Natural killer cell (primary cell): ENCODE data around the gene PDHX. TPM values are rescaled to one million over a fixed set of nuclear protein-coding genes. Genes with fewer than 3 reads are reported as not detected.

Experiments
- ATAC-seq, 3 donors: fragments of 150-1000 bp in 2 of 3; fragments of 200-7000 bp in 1 of 3; cut with Tn5 transposase; 1 replicate in 1 of 3; 2 replicates in 2 of 3; pipeline ENCODE4 v1.10.0; 2021; ENCODE audit warnings: mild to moderate bottlenecking in 2 of 3, moderate library complexity in 2 of 3
- DNase-seq, 2 donors: peaks; one replicate each; pipeline versions ENCODE4 v3.0.0 to v3.0.0-alpha.2; 2013 to 2021; ENCODE audit warnings: mixed read lengths in 1 of 2
- H3K27ac ChIP-seq: one replicate; pipeline ENCODE4 v1.5.1; 2013; ENCODE audit warnings: mild to moderate bottlenecking, low read length
- H3K27me3 ChIP-seq: one replicate; pipeline ENCODE4 v1.6.1; 2013; ENCODE audit warnings: low read length; ENCODE audit not compliant: control insufficient read depth, insufficient read depth
- H3K36me3 ChIP-seq: one replicate; pipeline ENCODE4 v1.6.1; 2013; ENCODE audit warnings: low read length; ENCODE audit not compliant: control insufficient read depth, insufficient read depth
- H3K4me1 ChIP-seq: one replicate; pipeline ENCODE4 v1.6.1; 2013; ENCODE audit warnings: low read length; ENCODE audit not compliant: control insufficient read depth, insufficient read depth
- H3K4me3 ChIP-seq: one replicate; pipeline ENCODE4 v1.5.1; 2013; ENCODE audit warnings: low read length
- H3K9me3 ChIP-seq: one replicate; pipeline ENCODE4 v1.6.1; 2013; ENCODE audit warnings: low read length; ENCODE audit not compliant: control insufficient read depth, insufficient read depth
- H3K27ac Mint-ChIP-seq, 2 donors: one replicate each; pipeline ENCODE4 v1.8.0; 2022; ENCODE audit warnings: mild to moderate bottlenecking in 2 of 2, mixed read lengths in 2 of 2, moderate library complexity in 1 of 2
- H3K27me3 Mint-ChIP-seq, 2 donors: one replicate each; pipeline ENCODE4 v1.8.0; 2022; ENCODE audit warnings: low read depth in 2 of 2, mixed read lengths in 2 of 2
- H3K36me3 Mint-ChIP-seq: one replicate; pipeline ENCODE4 v1.8.0; 2022; ENCODE audit warnings: mixed read lengths
- H3K4me1 Mint-ChIP-seq, 2 donors: one replicate each; pipeline ENCODE4 v1.8.0; 2022; ENCODE audit warnings: mixed read lengths in 2 of 2
- H3K4me3 Mint-ChIP-seq: one replicate; pipeline ENCODE4 v1.8.0; 2022; ENCODE audit warnings: mild to moderate bottlenecking, moderate library complexity, mixed read lengths
- H3K9me3 Mint-ChIP-seq, 2 donors: one replicate each; pipeline ENCODE4 v1.8.0; 2022; ENCODE audit warnings: mixed read lengths in 2 of 2
- WGBS: methylation state at CpG from one replicate; pipeline ENCODE4 v1.1.7; 2013; ENCODE audit warnings: missing lambda C conversion rate; ENCODE audit not compliant: insufficient coverage; 5-methylcytosine and 5-hydroxymethylcytosine counted together
- intact Hi-C: fragments of 100-400 bp; cut with micrococcal nuclease; formaldehyde crosslinking; loops from one replicate; pipeline ENCODE4 v1.14.2; 2022
- total RNA-seq, 4 donors: library from RNA; stranded (reverse); fragments of 120-200 nt in 1 of 4; gene quantifications; one replicate each; pipeline versions ENCODE4 v1.2.3 to v1.2.4, GENCODE V29; 2013 to 2022
- TF ChIP-seq, protein P1 (sequence below): fragments of 200-600 bp; IDR thresholded peaks from one replicate; pipeline ENCODE4 v1.8.0; 2022; ENCODE audit warnings: antibody characterized with exemption

Gene PDHX
- total RNA-seq, 3 donors from 2014 or later (not counting 1 experiment from before 2014, with no cell fraction given), result 18.3 to 27.1 (median 20.9) TPM

DNA sequence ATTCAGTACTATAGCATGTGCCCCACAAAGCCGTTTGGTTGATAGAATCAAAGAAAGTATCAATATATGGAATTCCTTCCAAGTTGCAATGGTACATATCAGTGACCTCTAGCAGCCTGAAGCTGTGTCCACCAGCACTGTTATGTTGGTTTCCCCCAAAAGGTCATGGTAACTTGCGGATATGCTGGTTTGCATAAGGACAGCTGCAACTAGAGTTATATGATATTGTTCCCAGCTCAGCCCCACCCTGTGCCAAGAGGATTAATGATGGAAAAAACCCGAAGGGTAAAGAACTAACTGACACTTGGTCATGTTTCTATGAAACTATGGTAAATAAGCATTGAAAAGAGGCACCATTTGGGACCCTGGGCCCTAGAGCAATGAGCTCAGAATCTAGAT lies 93.5 kb downstream of the PDHX start:
- DNase-seq (no peak), ATAC-seq (no peak)
- H3K36me3 Mint-ChIP-seq, result no peaks in the 10 kb centered on the region
- intact Hi-C loops, result no loop called here
- H3K4me3 ChIP-seq, result no peak overlapping the region
- WGBS, result 79% methylated on average over 3 of the region's 3 CpGs
- H3K9me3 Mint-ChIP-seq, result no peaks in the 10 kb centered on the region
- H3K4me3 Mint-ChIP-seq, result no peak overlapping the region
- H3K27ac Mint-ChIP-seq, result no peak overlapping the region
- no peaks in the 10 kb centered on the region for H3K9me3 ChIP-seq
- H3K27me3 ChIP-seq, result no peaks in the 10 kb centered on the region
- H3K4me1 Mint-ChIP-seq, result peaks cover 22 to 23% of the 10 kb centered on the region in 2 donors
- H3K27me3 Mint-ChIP-seq, result no peaks in the 10 kb centered on the region
- peaks cover 21% of the 10 kb centered on the region for H3K4me1 ChIP-seq
- TF ChIP-seq, protein P1, sequence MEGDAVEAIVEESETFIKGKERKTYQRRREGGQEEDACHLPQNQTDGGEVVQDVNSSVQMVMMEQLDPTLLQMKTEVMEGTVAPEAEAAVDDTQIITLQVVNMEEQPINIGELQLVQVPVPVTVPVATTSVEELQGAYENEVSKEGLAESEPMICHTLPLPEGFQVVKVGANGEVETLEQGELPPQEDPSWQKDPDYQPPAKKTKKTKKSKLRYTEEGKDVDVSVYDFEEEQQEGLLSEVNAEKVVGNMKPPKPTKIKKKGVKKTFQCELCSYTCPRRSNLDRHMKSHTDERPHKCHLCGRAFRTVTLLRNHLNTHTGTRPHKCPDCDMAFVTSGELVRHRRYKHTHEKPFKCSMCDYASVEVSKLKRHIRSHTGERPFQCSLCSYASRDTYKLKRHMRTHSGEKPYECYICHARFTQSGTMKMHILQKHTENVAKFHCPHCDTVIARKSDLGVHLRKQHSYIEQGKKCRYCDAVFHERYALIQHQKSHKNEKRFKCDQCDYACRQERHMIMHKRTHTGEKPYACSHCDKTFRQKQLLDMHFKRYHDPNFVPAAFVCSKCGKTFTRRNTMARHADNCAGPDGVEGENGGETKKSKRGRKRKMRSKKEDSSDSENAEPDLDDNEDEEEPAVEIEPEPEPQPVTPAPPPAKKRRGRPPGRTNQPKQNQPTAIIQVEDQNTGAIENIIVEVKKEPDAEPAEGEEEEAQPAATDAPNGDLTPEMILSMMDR, result no peak
- no peak overlapping the region for H3K27ac ChIP-seq
- H3K36me3 ChIP-seq, result no peaks in the 10 kb centered on the region

- Histone ChIP-seq H3K27me3 (no peaks in the 10 kb centered on the region), H3K4me3 (no peak overlapping the region), H3K36me3 (no peaks in the 10 kb centered on the region), H3K27ac (no peak overlapping the region), H3K9me3 (no peaks in the 10 kb centered on the region), H3K4me1 (peaks cover 21% of the 10 kb centered on the region)
- H3K9me3 Mint-ChIP-seq, result no peaks in the 10 kb centered on the region
- no peak for DNase-seq
- no peak overlapping the region for H3K27ac Mint-ChIP-seq
- WGBS, result 77% methylated on average over 4 of the region's 5 CpGs
- H3K4me1 Mint-ChIP-seq, result peaks cover 22 to 23% of the 10 kb centered on the region in 2 donors
- TF ChIP-seq, protein P1, result no peak
- H3K27me3 Mint-ChIP-seq, result no peaks in the 10 kb centered on the region
- H3K4me3 Mint-ChIP-seq, result no peak overlapping the region
- ATAC-seq, result no peak
- intact Hi-C loops, result no loop called here
- no peaks in the 10 kb centered on the region for H3K36me3 Mint-ChIP-seq
Observed at GRCh38 chr11:35010654-35011053, 94.2 kb downstream of the PDHX start.

DNA sequence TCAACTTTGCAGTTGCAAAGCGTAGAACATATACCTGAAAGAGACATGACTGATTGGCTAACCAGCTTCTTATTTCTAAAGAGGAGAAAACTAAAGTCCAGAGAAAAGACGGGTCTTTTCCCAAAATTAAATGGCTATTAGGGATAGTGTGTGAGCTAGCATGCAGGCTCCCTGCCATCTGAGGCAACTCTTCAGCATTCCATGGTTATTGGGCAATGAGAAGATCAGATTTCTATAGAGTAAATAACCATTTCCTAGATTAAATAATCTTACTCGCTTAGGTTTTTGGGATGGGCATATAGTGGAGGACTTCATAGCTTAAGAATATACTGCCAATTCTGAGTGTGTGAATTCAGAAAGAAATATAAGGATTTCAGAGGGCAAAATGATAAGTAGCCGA lies 95.0 kb downstream of the PDHX start:
- H3K27ac Mint-ChIP-seq, result no peak overlapping the region
- TF ChIP-seq, protein P1, result no peak
- no peak overlapping the region for H3K4me3 Mint-ChIP-seq
- H3K27me3 ChIP-seq, result no peaks in the 10 kb centered on the region
- H3K27me3 Mint-ChIP-seq, result no peaks in the 10 kb centered on the region
- intact Hi-C loops, result no loop called here
- no peaks in the 10 kb centered on the region for H3K36me3 Mint-ChIP-seq
- H3K4me3 ChIP-seq, result no peak overlapping the region
- H3K36me3 ChIP-seq, result no peaks in the 10 kb centered on the region
- H3K27ac ChIP-seq, result no peak overlapping the region
- WGBS, result 100% methylated on average over 4 of the region's 4 CpGs
- no peaks in the 10 kb centered on the region for H3K9me3 ChIP-seq
- H3K9me3 Mint-ChIP-seq, result no peaks in the 10 kb centered on the region
- no peak for DNase-seq
- peaks cover 21% of the 10 kb centered on the region for H3K4me1 ChIP-seq
- no peak for ATAC-seq
- H3K4me1 Mint-ChIP-seq, result peaks cover 22 to 23% of the 10 kb centered on the region in 2 donors

- Histone ChIP-seq H3K4me3 (no peak overlapping the region), H3K4me1 (peaks cover 21% of the 10 kb centered on the region), H3K27ac (no peak overlapping the region), H3K27me3 (no peaks in the 10 kb centered on the region), H3K36me3 (no peaks in the 10 kb centered on the region), H3K9me3 (no peaks in the 10 kb centered on the region)
- Mint-ChIP-seq H3K27me3 (no peaks in the 10 kb centered on the region), H3K4me1 (peaks cover 17 to 18% of the 10 kb centered on the region in 2 donors), H3K9me3 (no peaks in the 10 kb centered on the region), H3K36me3 (no peaks in the 10 kb centered on the region), H3K27ac (no peak overlapping the region), H3K4me3 (no peak overlapping the region)
- ATAC-seq (no peak), DNase-seq (no peak)
- 100% methylated on average over 1 of the region's 2 CpGs for WGBS
- intact Hi-C loops, result loop anchor here (2.0 kb wide), 1 partner anchor 33 kb away; no protein-coding TSS in a partner anchor
- TF ChIP-seq, protein P1, result no peak
Observed at GRCh38 chr11:35011944-35012343, 95.5 kb downstream of the PDHX start.
